OCI-LY1 (cell line): ENCODE results near the gene IKBIP.

ENCODE experiments used
- H2AFZ ChIP-seq: fragments of 200-600 bp; sonication (generic), shearing (Covaris generic); 2 replicates; pipeline ENCODE4 v1.6.0; 2014; ENCODE audit warnings: antibody characterized with exemption, mild to moderate bottlenecking, low read length
- H3F3A ChIP-seq: fragments of 200-600 bp; sonication (generic), shearing (Covaris generic); 2 replicates; pipeline ENCODE4 v1.6.0; 2014; ENCODE audit warnings: mild to moderate bottlenecking, antibody characterized with exemption, low read length, moderate library complexity; ENCODE audit not compliant: insufficient read depth
- H3K27ac ChIP-seq: fragments of 200-600 bp; sonication (generic); 2 replicates; pipeline ENCODE4 v1.5.1; 2014; ENCODE audit warnings: low read length, mixed run types, mild to moderate bottlenecking, low read depth; ENCODE audit not compliant: poor library complexity, severe bottlenecking
- H3K27me3 ChIP-seq: fragments of 200-600 bp; sonication (generic); 2 replicates; pipeline ENCODE4 v1.6.0; 2014; ENCODE audit warnings: antibody characterized with exemption, mild to moderate bottlenecking, low read length, moderate library complexity; ENCODE audit not compliant: insufficient read depth
- H3K36me3 ChIP-seq: fragments of 200-600 bp; sonication (generic); 2 replicates; pipeline ENCODE4 v1.6.1; 2014; ENCODE audit warnings: mild to moderate bottlenecking, antibody characterized with exemption, low read length, moderate library complexity, mixed read lengths; ENCODE audit not compliant: insufficient read depth
- H3K4me1 ChIP-seq: fragments of 200-600 bp; sonication (generic); 2 replicates; pipeline ENCODE4 v1.5.1; 2014; ENCODE audit warnings: mild to moderate bottlenecking, low read length, moderate library complexity; ENCODE audit not compliant: insufficient read depth, severe bottlenecking
- H3K4me2 ChIP-seq: fragments of 200-600 bp; sonication (generic), shearing (Covaris generic); 2 replicates; pipeline ENCODE4 v1.6.1; 2014; ENCODE audit warnings: low read length
- H3K4me3 ChIP-seq: fragments of 200-600 bp; sonication (generic); 2 replicates; pipeline ENCODE4 v1.5.1; 2014; ENCODE audit warnings: low read length, low read depth, mild to moderate bottlenecking, mixed read lengths; ENCODE audit not compliant: poor library complexity, severe bottlenecking
- H3K79me2 ChIP-seq: fragments of 200-600 bp; shearing (Covaris generic); 2 replicates; pipeline ENCODE4 v1.6.1; 2016; ENCODE audit warnings: mixed run types, low read length, mixed read lengths; ENCODE audit not compliant: insufficient read depth
- H3K9ac ChIP-seq: fragments of 200-600 bp; sonication (generic), shearing (Covaris generic); 2 replicates; pipeline ENCODE4 v1.6.1; 2014; ENCODE audit warnings: mild to moderate bottlenecking, low read length, mixed read lengths
- H3K9me2 ChIP-seq: fragments of 200-600 bp; sonication (generic), shearing (Covaris generic); 2 replicates; pipeline ENCODE4 v1.6.1; 2014; ENCODE audit warnings: low read depth, mild to moderate bottlenecking, low read length, mixed read lengths
- H3K9me3 ChIP-seq: fragments of 200-600 bp; shearing (Covaris generic); 2 replicates; pipeline ENCODE4 v1.6.1; 2014; ENCODE audit warnings: low read length, mixed read lengths
- H4K20me1 ChIP-seq: fragments of 200-600 bp; sonication (generic), shearing (Covaris generic); 2 replicates; pipeline ENCODE4 v1.6.0; 2016; ENCODE audit warnings: mild to moderate bottlenecking, low read length; ENCODE audit not compliant: insufficient read depth
- CTCF ChIP-seq: fragments of 200-600 bp; sonication (generic), shearing (Covaris generic); IDR thresholded peaks from 2 replicates; pipeline ENCODE4 v1.5.1; 2017; ENCODE audit warnings: mild to moderate bottlenecking, antibody characterized with exemption, low read length, moderate library complexity, mixed read lengths
- EZH2 ChIP-seq: fragments of 200-600 bp; sonication (generic), shearing (Covaris generic); IDR thresholded peaks from 2 replicates; pipeline ENCODE4 v1.8.0; 2017; ENCODE audit warnings: borderline replicate concordance, mixed run types, mild to moderate bottlenecking, antibody characterized with exemption, low read length, moderate library complexity, mixed read lengths

Gene IKBIP

GRCh38 chr12:98618952-98619351, 25.6 kb downstream of the IKBIP start:
- H3K4me3 ChIP-seq, result no peak overlapping the region
- 0 out of 2 replicates have a peak, but pooled peaks cover 3% of the 10 kb centered on the region for H3K9me3 ChIP-seq
- no peaks in the 10 kb centered on the region for H3K4me1 ChIP-seq
- TF ChIP-seq EZH2 (no peak), CTCF (no peak)
- H2AFZ ChIP-seq, result no peak overlapping the region
- H4K20me1 ChIP-seq, result no peaks in the 10 kb centered on the region
- H3K27me3 ChIP-seq, result no peaks in the 10 kb centered on the region
- H3F3A ChIP-seq, result no peaks in the 10 kb centered on the region
- no peak overlapping the region for H3K27ac ChIP-seq
- no peaks in the 10 kb centered on the region for H3K79me2 ChIP-seq
- no peaks in the 10 kb centered on the region for H3K36me3 ChIP-seq
- no peaks in the 10 kb centered on the region for H3K9me2 ChIP-seq
- no peak overlapping the region for H3K9ac ChIP-seq
- no peak overlapping the region for H3K4me2 ChIP-seq

GRCh38 chr12:98612696-98613334, 31.8 kb downstream of the IKBIP start:
- no peaks in the 10 kb centered on the region for H3K9me2 ChIP-seq
- H3K27ac ChIP-seq, result peak overlapping the region; percentile 72
- peak overlapping the region; percentile 40; the same call in 1 of the 2 replicates for H3K4me2 ChIP-seq
- no peaks in the 10 kb centered on the region for H3K27me3 ChIP-seq
- H3K4me1 ChIP-seq, result peaks cover 15% of the 10 kb centered on the region
- no peak overlapping the region for H3K4me3 ChIP-seq
- H3F3A ChIP-seq, result no peaks in the 10 kb centered on the region
- H3K36me3 ChIP-seq, result no peaks in the 10 kb centered on the region
- H2AFZ ChIP-seq, result no peak overlapping the region
- H3K9ac ChIP-seq, result peak overlapping the region; percentile 44; the same call in 1 of the 2 replicates
- no peak for TF ChIP-seq EZH2
- TF ChIP-seq CTCF, result peak; percentile 6; the same call in 1 of the 2 replicates
- H3K79me2 ChIP-seq, result no peaks in the 10 kb centered on the region
- H4K20me1 ChIP-seq, result no peaks in the 10 kb centered on the region
- 0 out of 2 replicates have a peak, but pooled peaks cover 3% of the 10 kb centered on the region for H3K9me3 ChIP-seq

- TF ChIP-seq EZH2, result no peak
- Histone ChIP-seq H3K4me3 (no peak overlapping the region), H2AFZ (no peak overlapping the region), H3K4me1 (peaks cover 19% of the 10 kb centered on the region), H3K27me3 (no peaks in the 10 kb centered on the region), H3K79me2 (no peaks in the 10 kb centered on the region), H3K9me3 (no peaks in the 10 kb centered on the region), H3F3A (no peaks in the 10 kb centered on the region), H3K36me3 (no peaks in the 10 kb centered on the region), H3K27ac (no peak overlapping the region), H3K9me2 (no peaks in the 10 kb centered on the region), H3K9ac (no peak overlapping the region), H4K20me1 (no peaks in the 10 kb centered on the region), H3K4me2 (no peak overlapping the region)
These were observed 34.0 kb downstream of the IKBIP start for GRCh38 chr12:98610596-98610995.
